ENCODE data around the gene EHHADH. TPM values are rescaled to one million over a fixed set of nuclear protein-coding genes. Genes with fewer than 3 reads are reported as not detected.
A peak's percentile ranks its signal among the peaks of the same experiment; 100 is the strongest.

EHHADH gene
- total and polyA plus RNA-seq, 9 of the 15 experiments (the other 6 are each of a cell fraction or from before 2014, with no cell fraction given) = 3.6 to 6.4 (median 5.4) TPM

DNA sequence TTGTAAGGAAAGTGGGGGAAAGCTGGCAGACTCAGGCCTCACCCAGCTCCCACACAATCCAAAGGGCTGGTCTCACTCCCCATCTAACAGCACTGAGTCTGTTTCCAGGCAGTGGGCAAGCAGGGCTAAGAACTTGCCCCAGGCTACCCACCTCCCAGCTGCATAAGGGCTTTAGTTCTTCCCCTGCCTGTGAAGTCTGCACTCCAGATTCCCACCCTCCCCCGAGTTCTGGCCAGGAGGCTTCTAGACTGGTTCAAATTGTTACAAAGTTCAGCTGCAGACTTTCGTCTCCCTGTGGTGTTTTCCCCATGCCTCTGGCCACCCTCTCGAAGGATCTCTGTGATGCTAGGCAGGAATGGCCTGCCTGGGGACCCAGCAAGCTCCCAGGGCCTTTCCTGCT, 11.2 kb downstream of the EHHADH start:
- H3K9me1 ChIP-seq (ENCODE audit: control insufficient read depth, insufficient read depth, low read length) = no peaks in the 10 kb centered on the region
- in situ Hi-C loops (cut with MboI) (no loop called here), intact Hi-C loops (cut with micrococcal nuclease) (no loop called here)
- H3K9me3 ChIP-seq (replicated peaks; ENCODE audit: control insufficient read depth, insufficient read depth, low read depth, low read length) = no peaks in the 10 kb centered on the region; the same call in 1 of the 2 replicates
- ChIA-PET POLR2A (no interaction called here), CTCF (ENCODE audit: low intra/inter-chr PET ratio) (no interaction called here)
- no peak overlapping the region for H3K27ac ChIP-seq (ENCODE audit: extremely low read depth, low read depth, low read length)
- H3K79me2 ChIP-seq (ENCODE audit: control insufficient read depth, insufficient read depth, low read length) = no peaks in the 10 kb centered on the region
- WGBS (ENCODE audit: insufficient coverage, low coverage, missing lambda C conversion rate) = 14% methylated on average over 3 of the region's 3 CpGs
- no peaks in the 10 kb centered on the region for H3K36me3 ChIP-seq (ENCODE audit: control insufficient read depth, insufficient read depth, low read length)
- BruUV-seq (replicated peaks) = no TSS peak
- no peak overlapping the region for H3K4me2 ChIP-seq (ENCODE audit: insufficient read depth, low read length)
- no peak overlapping the region for H3K9ac ChIP-seq (ENCODE audit: insufficient read depth in 1 of 2, low read depth in 2 of 2, low read length in 2 of 2)
- FAIRE-seq = no peak
- DNase-seq (ENCODE audit: extremely low read depth in 1 of 4, low spot score in 3 of 4) = no peak
- no peak for ATAC-seq
- no peak overlapping the region for H2AFZ ChIP-seq (ENCODE audit: low read depth, low read length)
- no peaks in the 10 kb centered on the region for H3K4me1 ChIP-seq (replicated peaks in 1 of 2; ENCODE audit: control insufficient read depth in 2 of 2, insufficient read depth in 2 of 2, low read length in 2 of 2)
- no peak overlapping the region for H3K4me3 ChIP-seq
- no peaks in the 10 kb centered on the region for H3K27me3 ChIP-seq (ENCODE audit: control insufficient read depth in 2 of 2, insufficient read depth in 2 of 2, low read length in 2 of 2)
- TF ChIP-seq ZFP36 (IDR thresholded peaks at IDR 0.05; ENCODE audit: low read depth, low read length, partially characterized antibody) = peak; percentile 50
- TF ChIP-seq EP300 (IDR thresholded peaks at IDR 0.05; ENCODE audit: low read length) = no peak
- H4K20me1 ChIP-seq (replicated peaks; ENCODE audit: control insufficient read depth, insufficient read depth, low read length) = no peaks in the 10 kb centered on the region

DNA sequence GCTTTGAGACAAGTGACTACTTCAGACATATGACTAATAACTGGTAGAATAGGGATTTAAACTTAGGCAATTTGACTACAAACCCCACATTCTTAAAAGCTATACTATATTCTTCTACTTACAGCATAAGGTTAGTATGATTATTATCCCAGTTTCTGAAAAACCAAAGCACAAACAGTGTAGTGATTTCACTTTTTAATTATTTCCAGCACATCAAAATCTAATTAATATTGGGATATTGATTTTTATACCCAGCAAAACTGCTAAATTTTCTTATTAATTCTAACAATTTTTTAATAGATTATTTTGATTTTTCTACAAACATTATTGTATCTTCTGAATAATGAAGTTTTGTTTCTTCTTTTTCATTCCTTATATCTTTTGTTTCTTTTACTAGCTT, 16.9 kb downstream of the EHHADH start:
- H3K4me2 ChIP-seq (ENCODE audit: insufficient read depth, low read length) = no peak overlapping the region
- POLR2A ChIA-PET = no interaction called here
- peaks cover 3% of the 10 kb centered on the region; the same call in 1 of the 2 replicates for H3K9me3 ChIP-seq (replicated peaks; ENCODE audit: control insufficient read depth, insufficient read depth, low read depth, low read length)
- no peaks in the 10 kb centered on the region for H3K4me1 ChIP-seq (replicated peaks in 1 of 2; ENCODE audit: control insufficient read depth in 2 of 2, insufficient read depth in 2 of 2, low read length in 2 of 2)
- no peak overlapping the region for H3K4me3 ChIP-seq
- no peak overlapping the region for H3K27ac ChIP-seq (ENCODE audit: extremely low read depth, low read depth, low read length)
- no peak overlapping the region for H2AFZ ChIP-seq (ENCODE audit: low read depth, low read length)
- in situ Hi-C loops (cut with MboI) = no loop called here
- DNase-seq (ENCODE audit: extremely low read depth in 1 of 4, low spot score in 3 of 4) = no peak
- intact Hi-C loops (cut with micrococcal nuclease) = no loop called here
- H3K9ac ChIP-seq (ENCODE audit: insufficient read depth in 1 of 2, low read depth in 2 of 2, low read length in 2 of 2) = no peak overlapping the region
- no peak for ATAC-seq
- FAIRE-seq = no peak
- H3K79me2 ChIP-seq (ENCODE audit: control insufficient read depth, insufficient read depth, low read length) = no peaks in the 10 kb centered on the region
- H3K36me3 ChIP-seq (ENCODE audit: control insufficient read depth, insufficient read depth, low read length) = 0 out of 3 replicates have a peak, but pooled peaks cover 3% of the 10 kb centered on the region
- no TSS peak for BruUV-seq (replicated peaks)
- TF ChIP-seq ZFP1 (CRISPR knock-in tag; IDR thresholded peaks at IDR 0.05) (peak; percentile 91), TRIM28 (IDR thresholded peaks at IDR 0.05) (0 out of 2 replicates have a peak, but pooled peaks have one; percentile 21), SMARCE1 (IDR thresholded peaks at IDR 0.05) (no peak)
- CTCF ChIA-PET (ENCODE audit: low intra/inter-chr PET ratio) = no interaction called here
- H4K20me1 ChIP-seq (replicated peaks; ENCODE audit: control insufficient read depth, insufficient read depth, low read length) = no peaks in the 10 kb centered on the region
- H3K9me1 ChIP-seq (ENCODE audit: control insufficient read depth, insufficient read depth, low read length) = no peaks in the 10 kb centered on the region
- no peaks in the 10 kb centered on the region for H3K27me3 ChIP-seq (ENCODE audit: control insufficient read depth in 2 of 2, insufficient read depth in 2 of 2, low read length in 2 of 2)

Measured in K562 (cell line).